Measurements from ENCODE around the gene KCNK1. TPM values are rescaled to one million over a fixed set of nuclear protein-coding genes. Genes with fewer than 3 reads are reported as not detected.

The KCNK1 gene
- total RNA-seq, 1 donor from 2014 or later, result 0.37 TPM

DNA sequence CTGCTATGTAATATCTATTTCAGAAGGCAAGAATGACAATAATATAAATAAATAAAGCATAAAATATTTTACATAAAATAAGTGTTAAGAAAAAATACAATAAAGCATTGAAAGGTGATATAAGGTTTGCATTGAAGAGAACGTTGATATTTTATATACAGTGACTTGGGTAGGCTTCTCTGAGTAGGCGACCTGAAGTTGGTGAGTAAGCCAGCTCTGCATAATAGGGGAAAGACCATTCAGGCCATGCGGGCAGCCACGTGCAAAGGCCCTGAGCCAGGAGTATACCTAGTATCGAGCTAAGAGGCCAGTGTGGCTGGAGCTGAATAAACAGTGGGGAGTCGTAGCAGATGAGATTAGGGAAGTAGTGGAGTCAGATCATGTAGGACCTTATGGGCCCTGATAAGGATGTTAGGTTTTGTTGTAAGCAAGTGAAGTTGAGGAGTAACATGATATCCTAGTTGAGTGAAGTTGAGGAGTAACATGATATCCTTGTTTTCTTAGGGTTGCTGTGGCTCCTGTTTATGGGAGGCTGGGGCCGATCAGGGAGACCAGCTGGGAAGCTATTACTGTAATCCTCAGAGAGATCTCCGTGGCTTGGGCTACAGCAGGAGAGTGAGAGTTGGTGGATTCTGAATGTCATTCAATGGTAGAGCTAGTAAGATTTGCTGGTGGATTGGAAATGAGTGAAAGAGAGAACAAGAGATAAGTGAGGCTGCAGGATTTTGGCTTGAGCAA, 22.0 kb downstream of the KCNK1 start:
- TF ChIP-seq, protein P1, sequence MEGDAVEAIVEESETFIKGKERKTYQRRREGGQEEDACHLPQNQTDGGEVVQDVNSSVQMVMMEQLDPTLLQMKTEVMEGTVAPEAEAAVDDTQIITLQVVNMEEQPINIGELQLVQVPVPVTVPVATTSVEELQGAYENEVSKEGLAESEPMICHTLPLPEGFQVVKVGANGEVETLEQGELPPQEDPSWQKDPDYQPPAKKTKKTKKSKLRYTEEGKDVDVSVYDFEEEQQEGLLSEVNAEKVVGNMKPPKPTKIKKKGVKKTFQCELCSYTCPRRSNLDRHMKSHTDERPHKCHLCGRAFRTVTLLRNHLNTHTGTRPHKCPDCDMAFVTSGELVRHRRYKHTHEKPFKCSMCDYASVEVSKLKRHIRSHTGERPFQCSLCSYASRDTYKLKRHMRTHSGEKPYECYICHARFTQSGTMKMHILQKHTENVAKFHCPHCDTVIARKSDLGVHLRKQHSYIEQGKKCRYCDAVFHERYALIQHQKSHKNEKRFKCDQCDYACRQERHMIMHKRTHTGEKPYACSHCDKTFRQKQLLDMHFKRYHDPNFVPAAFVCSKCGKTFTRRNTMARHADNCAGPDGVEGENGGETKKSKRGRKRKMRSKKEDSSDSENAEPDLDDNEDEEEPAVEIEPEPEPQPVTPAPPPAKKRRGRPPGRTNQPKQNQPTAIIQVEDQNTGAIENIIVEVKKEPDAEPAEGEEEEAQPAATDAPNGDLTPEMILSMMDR (IDR thresholded peaks at IDR 0.05), result no peak
- peaks cover 7% of the 10 kb centered on the region for H3K9me3 Mint-ChIP-seq (ENCODE audit: low read depth)
- H3K27me3 Mint-ChIP-seq (ENCODE audit: low read depth), result peaks cover 2% of the 10 kb centered on the region
- no peaks in the 10 kb centered on the region for H3K4me1 Mint-ChIP-seq (ENCODE audit: low read depth)
- H3K4me3 Mint-ChIP-seq (ENCODE audit: unreplicated experiment), result no peak overlapping the region
- H3K27ac Mint-ChIP-seq (ENCODE audit: unreplicated experiment), result no peak overlapping the region
- H3K36me3 Mint-ChIP-seq (ENCODE audit: low read depth), result no peaks in the 10 kb centered on the region
- no peak for DNase-seq (ENCODE audit: low spot score)

DNA sequence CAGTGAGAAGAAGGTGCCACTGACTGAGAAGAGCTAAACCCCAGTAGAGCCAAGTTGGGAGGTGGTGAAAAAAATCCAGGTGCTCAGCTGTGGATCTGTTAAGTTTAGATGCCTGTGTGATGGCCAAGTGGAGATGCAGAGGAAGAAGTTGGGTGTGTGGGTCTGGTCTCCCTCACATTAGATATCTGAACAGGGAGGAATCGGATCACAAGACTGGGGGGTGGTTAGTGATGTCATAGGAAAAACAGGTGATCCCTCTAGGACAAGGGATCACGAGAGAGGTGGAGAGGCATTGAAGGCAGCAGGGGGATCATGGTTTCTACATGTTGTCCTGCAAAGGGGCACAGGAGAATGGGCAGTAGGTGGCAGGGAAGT, 22.6 kb downstream of the KCNK1 start:
- H3K4me1 Mint-ChIP-seq (ENCODE audit: low read depth), result no peaks in the 10 kb centered on the region
- H3K9me3 Mint-ChIP-seq (ENCODE audit: low read depth), result peaks cover 7% of the 10 kb centered on the region
- H3K27me3 Mint-ChIP-seq (ENCODE audit: low read depth), result peaks cover 2% of the 10 kb centered on the region
- DNase-seq (ENCODE audit: low spot score), result no peak
- TF ChIP-seq, protein P1 (IDR thresholded peaks at IDR 0.05), result no peak
- H3K27ac Mint-ChIP-seq (ENCODE audit: unreplicated experiment), result no peak overlapping the region
- H3K36me3 Mint-ChIP-seq (ENCODE audit: low read depth), result no peaks in the 10 kb centered on the region
- no peak overlapping the region for H3K4me3 Mint-ChIP-seq (ENCODE audit: unreplicated experiment)

DNA sequence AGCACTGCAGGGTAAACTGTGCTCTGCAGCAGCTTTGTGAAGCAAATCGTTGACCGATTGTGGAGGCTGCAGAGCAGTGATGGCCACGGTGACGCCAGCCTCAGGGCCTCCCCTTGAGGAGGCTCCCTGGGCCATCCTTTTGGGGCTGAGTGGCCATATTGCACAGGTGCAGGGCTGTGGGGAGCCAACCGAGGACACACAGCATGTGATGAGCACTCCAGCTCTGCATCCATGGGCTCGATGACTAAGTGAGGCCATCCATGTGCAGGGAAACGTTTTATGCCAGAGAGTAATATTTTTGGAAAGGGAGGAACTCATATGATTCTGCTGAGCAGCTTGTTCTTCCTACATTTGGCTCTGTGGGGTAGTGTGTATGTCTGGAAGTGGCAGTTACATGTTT, 24.6 kb downstream of the KCNK1 start:
- H3K4me1 Mint-ChIP-seq (ENCODE audit: low read depth), result no peaks in the 10 kb centered on the region
- no peaks in the 10 kb centered on the region for H3K36me3 Mint-ChIP-seq (ENCODE audit: low read depth)
- no peak overlapping the region for H3K27ac Mint-ChIP-seq (ENCODE audit: unreplicated experiment)

DNA sequence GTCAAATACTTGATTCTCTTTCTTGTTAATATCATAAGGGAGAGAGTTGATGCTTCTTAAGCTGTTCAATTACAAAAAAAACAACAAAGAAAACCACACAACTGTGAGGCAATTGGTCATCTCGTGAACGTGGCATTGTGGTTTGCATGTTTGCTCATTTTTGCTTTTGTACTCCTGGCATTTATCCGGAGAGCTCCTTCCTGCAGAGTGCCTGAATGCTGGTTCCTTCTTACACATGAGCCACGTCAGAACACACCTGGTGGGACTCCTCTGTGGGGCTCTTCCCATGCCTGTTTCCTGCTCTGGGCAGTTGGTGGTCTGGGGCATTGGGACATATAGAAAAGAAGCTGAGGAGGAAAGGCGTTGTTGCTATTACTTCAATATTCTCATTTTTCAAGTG, 25.7 kb downstream of the KCNK1 start:
- peaks cover 7% of the 10 kb centered on the region for H3K9me3 Mint-ChIP-seq (ENCODE audit: low read depth)
- H3K4me3 Mint-ChIP-seq (ENCODE audit: unreplicated experiment), result no peak overlapping the region
- TF ChIP-seq, protein P1 (IDR thresholded peaks at IDR 0.05), result no peak
- no peak overlapping the region for H3K27ac Mint-ChIP-seq (ENCODE audit: unreplicated experiment)
- H3K4me1 Mint-ChIP-seq (ENCODE audit: low read depth), result no peaks in the 10 kb centered on the region
- DNase-seq (ENCODE audit: low spot score), result no peak
- no peaks in the 10 kb centered on the region for H3K36me3 Mint-ChIP-seq (ENCODE audit: low read depth)
- no peaks in the 10 kb centered on the region for H3K27me3 Mint-ChIP-seq (ENCODE audit: low read depth)

More for the DNA sequence above, 24.6 kb downstream of the KCNK1 start:
- DNase-seq (ENCODE audit: low spot score), result no peak
- peaks cover 7% of the 10 kb centered on the region for H3K9me3 Mint-ChIP-seq (ENCODE audit: low read depth)
- TF ChIP-seq, protein P1 (IDR thresholded peaks at IDR 0.05), result no peak
- peaks cover 2% of the 10 kb centered on the region for H3K27me3 Mint-ChIP-seq (ENCODE audit: low read depth)
- no peak overlapping the region for H3K4me3 Mint-ChIP-seq (ENCODE audit: unreplicated experiment)

DNA sequence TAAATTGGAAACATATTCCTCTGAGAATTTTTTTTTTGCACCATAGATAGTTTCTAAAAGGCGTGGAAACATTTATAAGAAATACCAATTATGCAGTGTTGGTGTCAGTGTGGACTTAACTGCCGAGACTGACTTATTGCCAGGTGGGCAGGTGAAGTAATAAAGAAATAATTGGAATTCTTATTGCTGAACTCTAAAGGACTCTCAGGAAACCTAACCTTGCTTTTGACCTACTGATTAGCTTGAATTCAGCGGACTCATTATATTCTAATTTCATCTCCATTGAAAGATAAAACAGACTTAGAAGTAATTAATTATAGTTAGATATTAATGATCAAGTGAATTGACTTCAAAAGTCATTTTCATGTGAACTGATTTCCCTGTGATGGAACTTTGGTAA, 26.3 kb downstream of the KCNK1 start:
- Mint-ChIP-seq H3K9me3 (ENCODE audit: low read depth) (peaks cover 7% of the 10 kb centered on the region), H3K27me3 (ENCODE audit: low read depth) (no peaks in the 10 kb centered on the region), H3K36me3 (ENCODE audit: low read depth) (no peaks in the 10 kb centered on the region), H3K27ac (ENCODE audit: unreplicated experiment) (no peak overlapping the region), H3K4me3 (ENCODE audit: unreplicated experiment) (no peak overlapping the region), H3K4me1 (ENCODE audit: low read depth) (no peaks in the 10 kb centered on the region)
- TF ChIP-seq, protein P1 (IDR thresholded peaks at IDR 0.05), result no peak
- DNase-seq (ENCODE audit: low spot score), result no peak
